ENCODE data around the gene RAD51B.
"Not testable (repeated sequence)": the region's sequence is repeated elsewhere in the genome, so short reads cannot be mapped to it uniquely, and the experiment has no call there.

RAD51B gene

DNA sequence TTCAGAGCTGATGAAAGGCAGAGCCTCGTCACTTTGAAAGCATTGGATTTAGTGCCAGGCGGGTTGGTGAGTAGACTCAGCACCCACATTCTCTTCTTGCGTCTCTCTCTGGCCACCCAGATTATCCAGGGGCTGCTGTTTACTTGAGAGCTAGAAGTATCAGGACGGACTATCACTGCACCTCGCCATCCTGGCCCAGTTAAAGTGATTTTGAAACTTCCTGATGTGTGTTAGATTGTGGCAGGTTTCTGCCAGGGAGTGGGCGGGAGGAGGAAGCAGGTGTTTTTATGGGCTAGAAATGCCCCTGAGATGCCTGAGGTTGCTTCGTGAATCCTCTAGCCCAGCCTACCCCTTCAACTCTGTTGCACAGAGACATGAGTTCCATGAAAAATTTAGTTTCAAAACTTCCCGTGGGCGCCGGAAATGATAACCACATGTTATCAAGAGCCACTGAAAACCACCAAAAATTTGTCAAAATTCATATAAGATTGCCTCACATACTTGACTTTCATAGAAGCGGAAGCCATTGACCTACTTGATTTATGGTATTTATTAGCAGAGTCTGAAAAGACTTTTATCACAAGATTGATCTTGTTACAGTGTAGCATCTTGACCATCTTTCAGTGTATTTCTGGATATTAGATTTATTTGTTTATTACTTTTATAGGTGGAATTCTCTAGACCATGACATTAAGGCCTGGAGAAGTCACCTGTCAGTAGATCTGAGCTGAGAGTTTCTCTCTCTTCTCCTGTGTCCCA is 466.0 kb downstream of the RAD51B start:
- DNase-seq = peak; percentile 86

DNA sequence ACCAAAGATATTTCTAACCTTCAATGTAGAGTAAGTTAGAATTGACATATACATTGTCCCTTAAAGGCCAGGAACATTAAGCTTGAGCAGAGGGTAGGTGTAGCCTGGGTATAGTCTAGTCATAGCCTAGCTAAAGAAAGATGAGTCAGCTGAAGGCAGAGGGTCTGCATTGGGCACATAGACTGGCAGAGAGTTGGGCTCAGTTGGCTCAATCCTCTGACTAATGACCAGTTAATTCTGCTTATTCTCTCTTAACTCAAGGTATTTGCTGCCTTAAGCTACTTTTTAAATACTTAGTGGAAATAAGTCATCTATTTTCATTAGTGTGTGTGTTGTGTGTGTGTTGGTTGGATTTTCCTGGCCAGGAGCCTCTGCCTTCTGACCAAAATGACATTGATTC is 467.1 kb downstream of the RAD51B start:
- DNase-seq = no peak

DNA sequence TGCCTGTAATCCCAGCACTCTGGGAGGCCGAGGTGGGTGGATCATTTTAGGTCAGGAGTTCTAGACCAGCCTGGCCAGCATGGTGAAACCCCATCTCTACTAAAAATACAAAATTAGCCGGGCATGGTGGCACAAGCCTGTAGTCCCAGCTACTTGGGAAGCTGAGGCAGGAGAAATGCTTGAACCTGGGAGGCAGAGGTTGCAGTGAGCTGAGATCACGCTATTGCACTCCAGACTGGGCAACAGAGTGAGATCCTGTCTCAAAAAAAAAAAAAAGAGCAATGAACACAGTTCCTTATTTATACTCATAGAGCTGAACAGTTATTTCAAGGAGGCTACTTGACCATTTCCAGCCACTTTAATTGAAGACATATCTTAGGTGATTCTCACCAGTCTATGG is 469.9 kb downstream of the RAD51B start:
- DNase-seq = not testable (repeated sequence)

GRCh38 chr14:68291820-68292219 is 472.2 kb downstream of the RAD51B start:
- DNase-seq = no peak

- no peak for DNase-seq
Measured at GRCh38 chr14:68292441-68293215, 473.0 kb downstream of the RAD51B start.

DNA sequence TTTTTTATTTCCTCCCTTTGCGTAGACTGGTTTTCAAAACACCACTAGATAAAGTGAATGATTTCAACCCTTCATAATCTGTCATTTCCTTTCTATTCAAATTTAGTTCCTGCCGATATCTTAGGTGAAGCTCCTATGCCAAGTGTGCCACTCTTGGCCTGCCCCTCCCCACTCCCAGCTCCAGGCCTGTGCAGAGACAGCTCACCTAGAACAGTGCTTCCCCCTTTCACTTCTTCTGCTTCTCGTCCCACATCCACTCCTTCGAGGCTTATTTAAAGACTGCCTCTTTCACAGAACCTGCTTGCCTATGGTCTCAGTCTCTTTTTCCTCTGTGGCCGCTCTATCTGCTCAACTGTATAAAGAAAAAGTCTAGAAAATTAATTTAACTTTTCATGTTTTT is 473.8 kb downstream of the RAD51B start:
- no peak for DNase-seq

DNA sequence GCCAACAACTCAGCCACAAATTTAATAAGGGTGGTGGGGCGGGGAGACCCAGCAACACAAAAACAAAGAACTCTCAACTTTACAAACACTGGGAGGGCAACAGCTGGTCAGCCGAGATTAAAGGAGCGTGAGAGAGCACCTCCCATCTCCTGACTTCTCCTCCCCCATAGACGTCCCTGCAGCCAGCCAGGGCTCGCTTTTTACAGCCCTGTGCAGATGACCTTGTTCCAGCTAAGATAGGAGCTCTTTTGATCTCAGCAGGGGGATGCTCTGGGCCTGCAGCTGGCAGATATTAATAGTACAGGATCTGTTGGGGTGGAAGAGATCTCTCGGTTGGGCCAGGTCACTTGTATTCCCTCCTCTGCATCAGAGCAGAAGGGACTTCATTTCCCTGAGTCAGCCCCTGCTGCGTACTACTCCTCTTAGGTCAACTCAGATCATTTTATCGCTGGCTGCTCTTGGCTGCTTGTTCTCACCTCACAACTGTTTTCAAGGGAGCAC is 475.8 kb downstream of the RAD51B start:
- DNase-seq = no peak

DNA sequence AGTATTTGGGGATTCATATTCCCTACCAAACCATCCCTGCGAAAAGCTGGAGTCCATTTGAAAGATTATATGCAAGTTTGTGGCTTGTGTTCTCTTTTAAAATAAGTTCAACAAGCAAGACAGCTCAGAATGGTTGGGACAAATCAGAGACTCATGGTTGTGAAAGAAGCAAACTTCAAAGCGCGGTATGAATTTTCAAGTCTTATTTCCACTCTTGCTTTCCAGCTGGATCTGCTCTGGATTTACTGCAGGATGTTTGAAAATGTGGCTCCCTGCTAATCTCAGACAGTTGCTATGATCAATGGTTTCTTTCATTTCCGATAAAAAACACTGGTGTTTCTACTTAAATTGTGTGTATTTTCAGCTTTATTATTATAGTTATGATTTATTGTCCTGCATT is 477.5 kb downstream of the RAD51B start:
- DNase-seq = no peak

DNA sequence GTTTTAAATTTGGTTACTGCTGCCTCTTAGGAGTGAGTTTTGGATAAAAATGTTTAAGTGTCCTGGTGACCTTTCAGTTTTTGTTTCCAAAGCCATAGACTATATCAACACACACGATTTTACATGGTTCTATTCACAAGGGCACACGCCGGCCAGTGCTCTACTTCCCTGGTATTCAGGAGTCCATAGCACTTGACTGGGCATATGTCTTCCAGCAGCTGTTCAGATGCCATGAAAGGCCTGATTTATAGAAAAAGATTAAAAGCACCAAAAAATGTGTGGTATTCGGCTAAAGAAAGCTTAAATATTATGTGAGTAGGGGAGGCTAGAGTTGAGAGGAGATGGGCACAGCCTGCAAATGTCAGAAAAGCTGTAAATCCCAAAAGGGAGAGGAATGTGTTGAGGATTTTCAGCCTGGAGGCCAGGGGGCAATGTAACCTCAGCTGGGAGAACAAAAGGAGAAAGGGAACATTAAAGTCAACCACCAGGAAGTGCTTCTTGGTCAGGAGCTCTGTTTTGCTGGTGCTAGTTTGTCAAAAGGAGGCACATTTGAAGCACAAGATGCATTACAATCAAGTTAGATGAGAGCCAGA is 478.4 kb downstream of the RAD51B start:
- DNase-seq = no peak

GRCh38 chr14:68300608-68301007 is 481.0 kb downstream of the RAD51B start:
- no peak for DNase-seq

GRCh38 chr14:68301219-68301618 is 481.6 kb downstream of the RAD51B start:
- no peak for DNase-seq

DNA sequence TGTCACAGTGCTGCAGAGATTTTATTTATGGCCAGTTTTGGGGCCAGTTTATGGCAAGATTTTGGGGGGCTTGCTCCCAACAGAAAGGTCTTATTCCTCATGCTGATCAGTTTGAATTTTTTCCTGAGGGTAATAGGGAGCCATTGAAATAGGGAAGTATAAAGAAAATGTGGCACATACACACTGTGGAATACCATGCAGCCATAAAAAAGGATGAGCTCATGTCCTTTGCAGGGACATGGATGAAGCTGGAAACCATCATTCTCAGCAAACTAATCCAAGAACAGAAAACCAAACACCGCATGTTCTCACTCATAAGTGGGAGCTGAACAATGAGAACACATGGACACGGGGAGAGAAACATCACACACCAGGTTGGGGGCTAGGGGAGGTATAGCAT is 483.4 kb downstream of the RAD51B start:
- DNase-seq = not testable (repeated sequence)

DNA sequence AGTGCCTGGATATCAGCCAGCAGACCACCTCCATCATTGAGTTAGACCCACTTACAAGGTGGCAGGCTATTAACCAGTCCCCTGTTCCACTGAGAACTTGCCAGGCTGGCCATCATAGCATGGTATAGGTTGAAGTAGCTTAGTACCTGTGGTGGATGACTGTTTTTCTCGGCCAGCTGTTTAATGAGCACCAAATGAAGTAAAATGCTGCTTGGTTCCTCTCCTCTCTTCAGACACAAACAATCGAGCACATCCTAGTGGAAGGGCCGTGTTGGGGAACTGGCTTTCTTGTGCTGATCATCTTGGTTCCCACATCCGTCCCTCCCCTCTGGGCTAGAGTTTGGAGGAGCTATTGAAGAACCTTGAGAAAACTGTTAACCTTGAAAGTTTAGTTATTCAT is 486.2 kb downstream of the RAD51B start:
- DNase-seq = no peak

DNA sequence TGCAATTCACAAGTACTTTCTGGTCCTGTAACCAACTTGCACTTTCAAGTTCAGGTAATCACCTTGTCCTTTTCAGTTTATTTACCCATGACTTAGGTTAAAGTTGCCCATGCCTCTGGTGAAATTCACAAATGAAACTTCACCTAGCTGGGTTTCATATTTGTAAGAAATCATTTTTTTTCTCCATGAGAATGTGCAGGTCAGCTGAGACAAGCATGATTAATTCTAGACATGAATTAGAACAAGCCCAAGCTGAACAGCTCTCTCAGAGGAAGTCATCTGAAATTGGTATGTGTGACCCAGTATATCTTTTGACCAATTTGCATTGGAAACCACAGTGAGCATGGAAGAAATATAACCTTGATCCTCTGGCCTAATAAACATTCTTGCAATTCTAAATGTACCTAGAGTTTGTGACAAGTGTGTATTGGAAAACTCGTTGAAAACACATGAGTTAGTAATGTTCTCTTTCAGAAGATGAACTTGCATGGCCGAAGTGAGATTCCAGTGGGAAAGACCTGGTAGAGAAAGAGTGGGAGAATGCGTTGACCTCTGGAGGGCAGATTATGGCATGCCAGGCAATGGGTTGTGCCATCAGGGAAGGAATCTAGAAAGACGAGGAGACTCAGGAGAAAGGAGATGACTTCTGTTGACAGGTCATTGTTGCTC is 486.8 kb downstream of the RAD51B start:
- DNase-seq = no peak

DNA sequence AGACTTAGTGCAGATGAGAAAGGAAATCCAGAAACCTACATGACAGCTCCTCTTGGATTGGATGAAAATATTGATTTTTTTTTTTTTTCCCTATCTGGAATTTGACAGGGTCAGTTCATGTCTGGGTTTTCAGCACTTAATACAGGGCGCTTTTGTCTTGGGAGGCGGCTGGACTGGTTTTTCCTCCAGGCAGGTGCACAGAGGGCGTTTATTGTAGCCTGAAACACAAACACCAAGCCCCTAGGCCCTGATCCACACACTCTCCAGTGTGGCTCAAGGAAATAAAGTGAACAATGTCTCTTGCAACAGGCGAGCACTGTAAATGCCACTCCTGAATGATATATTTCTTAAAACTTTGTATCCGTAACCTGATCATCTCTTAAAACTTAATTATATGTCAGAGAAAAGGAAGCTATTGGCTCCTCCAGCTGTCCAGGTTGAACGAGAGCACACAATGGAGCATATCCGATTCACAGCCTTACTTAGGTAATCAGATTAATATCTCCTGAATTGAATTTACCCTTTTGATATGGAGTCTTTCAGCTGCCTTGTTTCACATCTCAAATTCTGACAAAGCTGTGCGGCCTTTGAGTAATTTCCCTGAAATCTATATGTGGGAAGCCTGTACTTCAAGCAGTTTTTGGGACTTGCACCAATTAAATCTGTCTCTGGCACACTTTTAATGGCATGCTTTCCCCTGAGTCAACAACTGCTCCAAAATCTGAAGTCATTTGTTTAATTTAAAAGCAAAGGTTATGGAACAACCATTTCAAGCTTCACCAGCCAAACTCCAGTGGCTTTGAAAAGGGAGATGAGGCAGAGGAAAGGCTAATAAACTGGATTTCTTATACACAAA is 487.6 kb downstream of the RAD51B start:
- DNase-seq = no peak

DNA sequence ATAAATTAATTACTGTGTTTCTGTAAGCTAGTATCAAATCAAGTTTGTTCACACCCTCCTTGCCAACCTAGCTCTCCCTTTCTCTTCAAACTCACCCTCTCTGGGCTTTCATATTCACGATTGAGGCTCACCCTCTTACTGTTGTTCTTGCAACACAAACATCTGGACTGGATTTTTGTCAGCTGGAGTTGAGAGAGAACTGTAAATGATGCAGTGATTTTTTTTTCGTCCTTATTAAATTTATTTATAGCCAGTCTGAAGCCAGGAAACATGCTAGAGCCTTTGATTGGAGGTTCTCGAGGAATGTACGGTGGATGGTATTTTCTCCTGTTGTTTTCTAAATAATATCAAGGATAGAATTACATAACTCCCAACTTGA is 488.2 kb downstream of the RAD51B start:
- no peak for DNase-seq

DNA sequence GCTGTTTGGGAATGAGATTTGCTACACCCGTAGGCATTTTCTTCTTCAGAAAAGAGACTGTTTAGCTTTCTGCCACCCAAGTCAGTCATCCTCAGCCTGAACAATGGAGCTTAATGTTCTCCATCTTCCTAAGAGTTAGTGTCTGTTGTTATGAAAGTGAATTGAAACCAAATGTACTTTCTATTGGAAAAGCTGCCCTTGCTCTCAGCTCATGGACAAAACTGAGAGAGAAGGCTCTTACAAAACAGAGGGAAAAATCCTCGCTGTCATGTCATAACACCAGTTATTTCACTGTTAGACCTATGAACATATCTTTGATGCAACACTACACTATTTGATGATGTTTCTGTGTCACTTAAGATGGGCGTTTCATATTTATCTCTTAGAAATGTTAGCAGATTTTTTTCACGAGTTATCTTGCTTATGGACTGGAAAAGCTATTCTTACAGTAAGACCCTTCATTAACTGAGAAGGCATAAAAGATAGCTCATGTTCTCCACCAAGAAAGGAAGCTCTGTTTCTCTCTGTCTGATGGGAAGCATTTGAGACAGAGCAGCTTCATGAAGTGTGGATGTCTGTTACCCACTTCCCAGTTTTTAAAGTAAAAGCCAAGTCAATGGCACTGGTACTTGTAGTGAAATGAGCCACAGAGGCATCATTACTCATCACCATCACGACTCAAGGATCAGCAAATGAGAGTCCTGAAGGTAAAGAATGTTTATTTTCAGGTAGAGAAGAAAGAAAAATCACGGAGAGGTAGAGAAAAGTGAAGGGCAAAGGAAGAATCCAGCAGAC is 489.3 kb downstream of the RAD51B start:
- no peak for DNase-seq

GRCh38 chr14:68309616-68310015 is 490.0 kb downstream of the RAD51B start:
- no peak for DNase-seq

GRCh38 chr14:68312300-68312699 is 492.7 kb downstream of the RAD51B start:
- no peak for DNase-seq

- peak; percentile 65 for DNase-seq
Measured at GRCh38 chr14:68312884-68313610, 493.5 kb downstream of the RAD51B start.

DNA sequence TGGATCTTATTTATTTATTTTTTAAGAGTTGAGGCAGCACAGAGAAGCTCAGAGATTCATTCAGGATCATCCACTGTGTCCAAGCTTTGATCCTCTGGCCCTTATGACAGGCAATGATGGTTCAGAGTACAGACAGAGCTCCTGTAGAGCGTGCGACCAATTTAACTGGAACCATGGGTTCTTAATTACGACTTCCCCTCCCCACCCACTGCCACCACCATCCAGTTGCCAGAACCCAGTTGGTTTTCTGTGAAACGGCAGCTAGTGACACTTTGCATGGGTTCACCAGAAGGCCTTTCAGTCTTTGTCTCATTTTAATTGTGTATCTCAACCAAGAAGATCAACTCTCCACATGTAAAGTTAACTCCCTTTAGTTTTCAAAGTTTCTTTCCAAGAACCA is 495.1 kb downstream of the RAD51B start:
- DNase-seq = no peak

Measured in activated effector memory CD4-positive, alpha-beta T cell treated with anti-CD3 and anti-CD28 coated beads, Interleukin-2, amount 50 U/mL, for 16 hours (primary cell).